A549 treated with dexamethasone at 1 μM for 4 hours (cell line): Measurements from ENCODE around the gene GCK. TPM values are rescaled to one million over a fixed set of nuclear protein-coding genes. Genes with fewer than 3 reads are reported as not detected.

ENCODE experiments used
- total RNA-seq: library from RNA; stranded (reverse); fragments of 200-300 nt; extraction: Qiagen RNA extraction; gene quantifications from 5 replicates; pipeline ENCODE4 v1.2.3, GENCODE V29; 2022

Gene GCK
- total RNA-seq, result not detected in 5 replicates

GRCh38 chr7:44189286-44189992 lies at the start of gene GCK:
Gene GCK (minus strand): TSS chr7:44189439. CDS start chr7:44188953, 486 bp downstream.

GRCh38 chr7:44200699-44201461 lies 11.6 kb upstream of the GCK start, which contains the start of gene YKT6:
Gene YKT6 (plus strand): TSS chr7:44200978. CDS start chr7:44201136, 158 bp downstream.

GRCh38 chr7:44141221-44141850 lies 47.9 kb downstream of the GCK start, which contains the start of gene MYL7:
Gene MYL7 (minus strand): TSS chr7:44141332. CDS start chr7:44141305, 27 bp downstream.

GRCh38 chr7:44123190-44124003 lies 65.8 kb downstream of the GCK start, which contains the start of gene POLD2:
Gene POLD2 (minus strand): TSS chr7:44123548. CDS start chr7:44122053, 1,495 bp downstream.

GRCh38 chr7:44103923-44104859 lies 85.0 kb downstream of the GCK start, which contains the start of gene AEBP1:
Gene AEBP1 (plus strand): TSS chr7:44104345. CDS start chr7:44104666, 321 bp downstream.

Other genes with a start within 250 kb of the GCK start
- not detected in 5 replicates for gene SPDYE1, start 191.5 kb downstream of the GCK start, total RNA-seq
- 61.2 to 73.7 TPM (median 66.3 TPM) in 5 replicates for gene DBNL, start 144.7 kb downstream of the GCK start, total RNA-seq
- not detected in 5 replicates for gene PGAM2, start 123.9 kb downstream of the GCK start, total RNA-seq
- gene POLM, start 106.9 kb downstream of the GCK start, total RNA-seq, result 4.3 to 6.8 TPM (median 6.3 TPM) in 5 replicates
- 0.02 TPM in 1 of 5 replicates, not detected in the others for gene AEBP1, start 85.1 kb downstream of the GCK start, total RNA-seq
- 138 to 183 TPM (median 176 TPM) in 5 replicates for gene POLD2, start 65.9 kb downstream of the GCK start, total RNA-seq
- not detected in 5 replicates for gene MYL7, start 48.1 kb downstream of the GCK start, total RNA-seq
- gene YKT6, start 11.5 kb upstream of the GCK start, total RNA-seq, result 108 to 120 TPM (median 114 TPM) in 5 replicates
- gene CAMK2B, start 136.2 kb upstream of the GCK start, total RNA-seq, result 0.12 to 0.18 TPM (median 0.15 TPM) in 5 replicates